ENCODE measurements around the gene CCDC57. TPM values are rescaled to one million over a fixed set of nuclear protein-coding genes. Genes with fewer than 3 reads are reported as not detected.

The CCDC57 gene
- total RNA-seq, 1 donor from 2014 or later, result 56.9 TPM

DNA sequence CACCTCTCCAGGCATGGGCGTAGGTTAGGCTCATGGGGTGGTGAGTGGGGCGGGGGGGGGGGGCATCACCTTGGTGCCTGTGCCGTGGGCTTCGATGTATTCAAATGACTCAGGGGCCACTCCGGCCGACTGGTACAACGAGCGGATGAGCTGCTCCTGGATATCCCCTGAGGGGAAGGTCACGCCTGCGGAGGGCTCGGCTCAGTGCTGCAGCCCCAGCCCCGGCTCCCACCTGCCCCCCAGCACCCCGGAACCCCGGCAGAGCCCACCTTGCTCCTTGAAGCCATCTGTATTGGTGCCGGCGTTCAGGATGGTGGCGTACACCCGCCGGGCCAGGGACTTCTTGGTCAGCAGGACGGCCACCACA is 120.0 kb downstream of the CCDC57 start:
- no peak for DNase-seq (ENCODE audit: low spot score)

DNA sequence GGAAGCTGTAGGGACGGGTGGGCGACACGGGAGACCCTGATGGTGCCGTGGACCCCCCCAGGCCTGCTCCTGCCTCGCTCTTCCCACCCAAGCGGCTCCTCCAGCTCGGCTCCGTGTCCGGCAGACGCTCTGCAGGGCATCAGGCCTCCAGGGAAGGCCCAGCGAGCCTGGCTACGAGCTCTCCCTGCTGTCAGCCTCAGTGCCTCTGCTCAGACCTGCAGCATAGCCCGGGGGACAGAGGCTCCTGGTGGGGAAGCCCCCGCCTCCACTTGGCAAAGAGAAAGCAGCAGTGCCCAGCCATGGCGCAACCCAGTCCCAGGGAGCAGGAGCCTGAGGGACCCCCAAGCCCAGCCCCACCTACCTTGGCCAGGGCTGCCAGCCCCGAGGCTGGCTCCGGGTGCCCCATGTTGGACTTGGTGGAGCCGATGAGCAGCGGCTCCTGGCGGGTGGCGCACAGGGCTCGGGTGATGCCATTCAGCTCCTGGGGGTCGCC is 120.5 kb downstream of the CCDC57 start:
- DNase-seq (ENCODE audit: low spot score), result no peak

- no peak for DNase-seq (ENCODE audit: low spot score)
These were observed 121.2 kb downstream of the CCDC57 start for GRCh38 chr17:82091264-82092066.

- no peak for DNase-seq (ENCODE audit: low spot score)
These were observed 121.9 kb downstream of the CCDC57 start for GRCh38 chr17:82090549-82091263.

DNA sequence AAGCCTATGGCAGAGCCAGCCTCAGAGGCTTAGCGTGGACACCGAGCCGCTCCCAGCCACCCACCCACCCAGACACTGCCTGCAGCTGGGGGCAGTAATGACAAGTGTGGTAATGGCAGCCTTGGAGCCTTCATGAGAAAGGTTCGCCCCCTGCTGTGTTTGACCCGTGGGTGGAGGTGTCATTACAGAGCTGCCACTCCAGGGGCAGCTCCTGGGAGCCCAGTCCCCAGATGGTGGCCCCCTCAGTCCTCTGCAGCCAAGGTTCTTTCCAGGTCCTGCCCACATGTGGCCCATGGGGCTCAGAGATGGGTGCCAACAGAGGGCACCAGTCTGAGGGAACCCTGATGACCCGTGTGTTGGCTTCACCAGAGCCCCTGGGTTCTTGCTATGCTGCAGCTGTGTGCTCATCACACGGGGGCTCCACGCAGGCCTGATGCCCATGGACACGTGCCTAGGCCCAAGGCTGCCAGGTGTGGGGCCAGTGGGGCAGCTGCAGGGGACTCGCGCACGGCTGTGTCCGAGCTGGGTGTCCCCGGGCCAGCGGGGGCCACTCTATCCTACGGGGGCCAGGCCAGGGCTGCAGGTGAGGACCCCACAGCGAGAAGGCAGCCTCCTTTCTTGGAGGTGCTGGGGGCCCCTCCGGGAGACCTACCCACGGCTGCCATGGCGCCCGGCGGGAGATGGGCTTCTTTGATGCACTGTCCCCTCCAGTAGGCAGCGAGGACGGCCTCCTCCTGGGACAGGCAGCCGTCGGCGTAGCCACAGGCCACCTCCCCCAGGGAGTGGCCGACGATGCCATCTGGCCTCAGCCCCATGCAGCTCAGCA is 122.7 kb downstream of the CCDC57 start:
- no peak for DNase-seq (ENCODE audit: low spot score)

DNA sequence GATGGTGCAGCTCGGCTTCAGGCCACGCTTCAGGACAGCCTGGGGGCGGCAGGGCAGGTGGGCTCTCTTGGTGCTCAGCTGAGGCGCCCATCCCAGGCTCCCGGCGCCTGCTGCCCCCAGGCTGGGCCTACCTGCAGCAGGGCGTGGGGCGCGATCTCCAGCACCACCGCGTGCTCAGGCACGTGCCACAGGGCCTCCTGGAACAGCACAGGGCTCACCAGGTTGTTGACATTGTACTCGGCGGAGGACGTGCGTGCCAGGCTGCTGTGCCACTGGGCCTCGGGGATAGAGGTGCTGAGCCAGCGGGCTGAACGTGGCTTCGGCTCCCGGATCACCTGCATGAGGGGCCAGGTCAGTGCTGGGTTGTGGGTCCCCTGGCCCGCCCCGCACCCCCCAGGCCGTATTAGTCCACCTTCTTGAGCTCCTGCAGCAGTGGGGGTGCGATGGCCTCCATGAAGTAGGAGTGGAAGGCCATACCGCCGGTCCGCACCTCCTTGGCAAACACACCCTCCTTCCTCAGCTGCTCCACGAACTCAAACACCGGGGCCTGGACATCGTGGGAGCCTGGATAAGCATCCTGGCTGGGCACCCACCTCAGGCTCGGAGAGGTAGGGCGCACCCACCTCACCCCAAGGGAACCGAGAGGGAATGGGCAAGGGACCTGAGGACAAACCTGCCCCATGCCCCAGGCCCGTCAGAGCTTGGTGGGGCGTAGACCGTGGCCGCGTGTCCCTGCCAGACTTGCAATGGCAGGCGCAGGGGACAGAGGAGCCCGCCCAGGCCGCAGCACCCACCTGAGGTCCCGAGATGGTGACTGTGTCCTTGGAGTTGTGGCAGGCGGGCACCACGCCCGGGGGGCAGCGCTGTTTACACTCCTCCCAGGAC is 123.6 kb downstream of the CCDC57 start:
- no peak for DNase-seq (ENCODE audit: low spot score)

DNA sequence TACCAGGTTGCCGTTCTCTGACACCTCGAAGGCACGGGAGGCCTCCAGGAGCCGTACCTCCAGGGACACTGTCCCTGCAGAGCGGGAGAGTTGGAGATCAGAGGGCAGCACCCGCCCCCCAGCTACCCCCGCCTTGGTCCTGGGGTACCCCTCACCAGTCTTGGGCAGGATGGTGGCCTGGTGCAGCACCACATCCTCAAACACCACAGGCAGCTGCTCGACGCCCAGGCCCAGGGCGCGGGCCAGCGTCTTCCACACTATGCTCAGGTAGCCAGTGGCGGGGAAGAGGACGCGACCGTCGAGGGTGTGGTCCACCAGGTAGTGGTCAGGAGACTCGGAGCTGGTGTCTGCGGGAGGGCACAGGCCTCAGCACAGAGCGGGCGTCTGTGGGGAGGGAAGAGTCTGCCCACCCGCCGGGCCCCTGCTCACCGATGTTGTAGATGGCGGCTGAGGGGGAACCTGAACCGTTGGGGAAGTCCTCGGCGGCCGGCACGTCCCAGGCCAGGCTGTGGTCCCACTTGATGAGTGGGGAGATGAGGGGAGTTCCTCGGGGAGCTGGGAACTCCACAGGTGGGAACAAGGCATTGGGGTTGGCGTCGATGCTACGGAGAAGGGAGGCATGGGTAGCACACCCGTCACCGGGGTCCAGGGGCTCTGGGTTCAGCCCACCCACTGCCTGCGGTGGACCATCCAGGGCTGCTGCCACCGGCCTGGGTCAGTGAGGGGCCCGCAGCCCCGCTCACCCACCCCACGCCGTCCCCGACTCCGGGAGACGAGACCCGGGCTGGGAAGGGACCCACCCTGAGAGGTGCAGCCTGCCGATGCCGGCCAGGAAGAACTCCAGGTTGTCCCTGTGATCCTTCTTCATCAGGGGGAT is 124.4 kb downstream of the CCDC57 start:
- no peak for DNase-seq (ENCODE audit: low spot score)

DNA sequence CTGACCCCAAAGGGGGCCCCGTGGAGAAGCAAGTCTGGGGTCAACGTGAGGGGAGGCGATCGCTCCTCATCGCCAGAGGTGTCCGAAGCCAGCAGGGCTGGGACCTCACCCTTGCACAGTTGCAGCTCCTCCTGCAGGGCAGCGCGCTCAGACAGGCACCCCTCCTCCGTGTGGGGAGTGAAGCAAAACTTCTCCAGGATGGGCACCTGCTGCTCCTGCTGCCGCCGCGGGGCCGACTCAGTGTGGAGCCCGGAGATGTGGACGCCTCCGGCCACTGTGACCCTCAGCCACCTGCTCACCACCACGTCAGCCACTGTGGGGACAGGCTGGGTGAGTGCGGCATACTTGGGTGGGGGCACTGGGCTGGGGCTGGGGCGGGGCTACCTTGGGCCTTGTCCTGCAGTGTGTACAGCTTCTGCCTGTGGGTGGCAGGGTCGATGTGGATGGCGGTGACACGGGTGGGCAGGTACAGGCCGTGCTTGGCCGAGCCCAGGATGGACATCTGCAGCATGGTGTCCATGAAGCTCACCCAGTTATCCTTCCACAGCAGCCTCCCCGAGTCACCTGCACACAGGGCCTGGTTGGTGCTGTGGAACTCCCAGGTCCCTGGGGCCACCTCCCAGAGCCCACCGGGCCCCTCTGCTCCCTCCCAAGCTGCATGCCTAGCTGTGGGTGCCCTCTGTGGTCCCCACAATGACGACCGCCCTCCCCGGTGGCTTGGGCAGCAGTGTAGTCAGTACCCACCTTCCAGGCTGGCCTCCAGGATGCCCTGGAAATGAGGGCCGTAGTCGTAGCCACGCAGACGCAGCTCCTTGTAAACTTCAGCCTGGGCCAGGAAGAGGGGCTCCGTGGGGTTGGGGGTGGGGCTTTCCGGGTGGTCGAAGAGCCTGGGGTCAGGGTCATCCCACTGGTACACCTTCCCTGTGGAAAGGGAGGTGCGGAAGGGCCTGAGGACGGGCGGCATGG is 125.4 kb downstream of the CCDC57 start:
- DNase-seq (ENCODE audit: low spot score), result no peak

DNA sequence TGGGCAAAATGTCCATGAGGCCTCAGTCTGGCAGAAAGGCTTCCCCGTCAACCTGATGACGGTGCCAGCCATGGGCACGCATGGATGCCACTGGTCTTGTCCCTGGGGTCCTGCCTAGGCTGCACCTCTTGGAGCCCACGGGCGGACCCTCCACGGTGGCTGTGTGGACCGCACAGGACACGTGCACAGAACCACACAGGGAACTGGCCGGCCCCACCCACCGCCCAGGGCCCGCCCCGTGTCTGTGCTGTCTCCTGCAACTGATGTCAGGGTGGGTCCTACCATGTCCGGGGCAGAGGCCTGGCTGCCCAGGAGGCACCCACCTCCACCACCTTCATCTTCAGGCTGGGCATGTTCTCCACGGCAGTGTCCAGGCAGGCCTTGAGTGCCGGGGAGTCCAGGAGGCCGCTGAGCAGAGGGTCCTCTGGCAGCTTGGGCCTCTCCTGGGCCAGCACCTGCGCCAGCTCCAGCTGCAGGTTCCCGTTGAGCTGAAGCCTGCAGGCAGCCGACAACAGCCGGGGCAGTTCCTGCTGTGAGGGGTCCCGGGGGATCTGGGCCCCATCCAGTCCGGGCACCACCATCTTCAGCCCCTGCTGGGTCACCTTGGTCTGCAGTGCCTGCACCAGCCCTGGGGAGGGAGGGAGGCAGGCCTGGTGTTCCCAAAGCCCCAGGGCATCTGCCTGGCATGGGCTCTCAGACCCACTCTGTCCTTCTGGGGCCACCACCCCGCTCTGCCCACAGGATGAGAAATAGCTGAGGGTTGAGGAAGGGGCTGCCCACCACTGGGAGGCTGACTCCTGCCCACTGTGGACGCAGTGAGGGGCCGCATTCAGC is 126.5 kb downstream of the CCDC57 start:
- no peak for DNase-seq (ENCODE audit: low spot score)

- DNase-seq (ENCODE audit: low spot score), result no peak
These were observed 127.4 kb downstream of the CCDC57 start for GRCh38 chr17:82085031-82085861.

GRCh38 chr17:82084373-82085030 is 128.1 kb downstream of the CCDC57 start:
- no peak for DNase-seq (ENCODE audit: low spot score)

DNA sequence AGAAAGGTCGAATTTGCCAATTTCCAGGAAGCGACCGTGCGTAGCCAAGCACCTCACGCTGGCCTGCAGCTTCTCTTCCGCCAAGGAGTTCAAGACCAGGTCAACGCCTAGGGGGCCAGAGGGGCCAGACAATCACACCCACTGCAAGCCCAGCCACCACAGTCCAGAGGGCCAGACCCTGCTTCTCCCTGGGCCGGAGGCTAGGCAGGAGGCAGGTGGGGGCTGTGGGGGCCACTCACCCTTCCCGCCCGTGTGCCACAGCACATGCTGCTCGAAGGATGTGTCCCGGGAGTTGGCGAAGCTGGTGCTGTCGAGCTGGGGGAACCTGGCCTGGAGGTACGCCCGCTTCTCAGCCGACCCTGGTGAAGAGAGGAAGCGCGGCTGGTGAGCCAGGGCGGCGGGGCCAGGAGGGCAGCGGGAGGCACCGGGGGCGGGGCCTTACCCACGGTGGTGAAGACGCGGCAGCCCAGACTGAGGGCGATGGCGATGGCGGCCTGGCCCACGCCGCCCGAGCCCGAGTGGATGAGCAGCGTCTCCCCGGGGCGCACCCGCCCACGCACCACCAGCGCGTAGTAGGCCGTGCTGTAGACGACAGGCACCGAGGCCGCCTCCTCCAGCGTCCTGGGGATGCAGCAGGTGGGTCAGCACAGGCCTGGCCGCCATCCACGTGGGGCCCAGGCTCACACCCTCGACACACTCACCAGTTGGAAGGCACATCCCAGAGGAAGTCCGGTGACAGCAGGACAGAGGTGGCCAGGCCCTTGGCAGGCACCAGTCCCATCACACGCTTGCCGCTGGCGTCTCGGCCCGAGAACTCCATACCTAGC is 128.9 kb downstream of the CCDC57 start:
- no peak for DNase-seq (ENCODE audit: low spot score)

GRCh38 chr17:82083009-82083408 is 129.6 kb downstream of the CCDC57 start:
- DNase-seq (ENCODE audit: low spot score), result no peak

GRCh38 chr17:82082456-82082855 is 130.2 kb downstream of the CCDC57 start:
- no peak for DNase-seq (ENCODE audit: low spot score)

DNA sequence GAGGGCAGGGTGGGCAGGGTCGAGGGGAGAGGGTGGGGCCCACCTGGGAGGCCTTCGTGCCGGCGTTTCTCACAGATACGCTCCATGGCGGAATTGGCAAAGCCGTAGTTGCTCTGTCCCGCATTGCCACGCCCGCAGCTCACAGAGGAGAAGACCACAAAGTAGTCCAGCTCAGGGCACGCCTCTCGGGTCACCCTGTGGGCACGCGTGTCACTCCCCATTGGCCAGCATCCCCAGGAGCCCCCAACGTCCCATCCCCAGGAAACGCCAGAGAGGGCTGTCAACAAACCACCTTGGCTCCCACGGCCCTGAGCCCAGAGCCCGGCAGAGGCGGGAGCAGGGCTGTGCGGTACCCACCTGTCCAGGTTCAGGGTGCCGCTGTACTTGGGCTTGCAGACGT is 130.7 kb downstream of the CCDC57 start:
- DNase-seq (ENCODE audit: low spot score), result no peak

DNA sequence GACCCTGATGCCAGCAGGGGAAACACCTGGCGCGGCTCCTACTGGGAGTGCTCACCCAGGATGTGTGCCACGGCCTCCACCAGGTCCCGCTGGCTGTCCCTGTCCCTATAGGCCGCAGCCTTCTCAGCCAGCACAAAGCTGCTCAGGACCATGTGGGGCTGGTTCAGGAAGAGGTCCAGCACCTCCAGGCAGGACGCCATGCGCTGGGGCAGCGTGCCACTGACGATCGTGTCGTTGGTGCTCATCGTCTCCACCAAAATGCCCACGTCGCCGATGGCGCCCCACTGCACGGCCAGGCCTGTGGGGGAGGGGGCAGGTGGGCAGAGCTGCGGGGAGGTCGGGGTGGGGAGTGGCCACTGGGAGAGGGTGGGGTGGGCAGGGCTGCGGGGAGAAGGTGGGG is 131.1 kb downstream of the CCDC57 start:
- no peak for DNase-seq (ENCODE audit: low spot score)

Data from mucosa of gallbladder (tissue), 1 donor.